Thoracic aorta (tissue), 2 donors: Measurements from ENCODE around the gene PIGB. TPM values are rescaled to one million over a fixed set of nuclear protein-coding genes. Genes with fewer than 3 reads are reported as not detected.

Experiments used
- ATAC-seq: fragments of 150-250 bp; one replicate; pipeline ENCODE4 v1.8.0; 2017; ENCODE audit warnings: low read depth; ENCODE audit not compliant: insufficient number of reproducible peaks, low FRiP score
- DNase-seq: peaks from one replicate; pipeline ENCODE4 v3.0.0-alpha.2; 2020; ENCODE audit warnings: low spot score
- H3K27ac ChIP-seq, 2 donors: fragments of 200-600 bp; sonication (generic); 1 replicate in 1 of 2; 2 replicates in 1 of 2; pipeline ENCODE4 v1.5.1; 2016; ENCODE audit warnings: mild to moderate bottlenecking in 2 of 2, moderate library complexity in 2 of 2
- H3K27me3 ChIP-seq: fragments of 200-600 bp; sonication (generic); replicated peaks from 2 replicates; pipeline ENCODE4 v1.6.0; 2016; ENCODE audit warnings: mild to moderate bottlenecking; ENCODE audit not compliant: insufficient read depth
- H3K36me3 ChIP-seq: fragments of 200-600 bp; sonication (generic); one replicate; pipeline ENCODE4 v1.5.1; 2016
- H3K4me1 ChIP-seq, 2 donors: fragments of 200-600 bp; sonication (generic); 1 replicate in 1 of 2; 2 replicates in 1 of 2; pipeline versions ENCODE4 v1.5.1 to v1.6.0; 2016; ENCODE audit warnings: low read depth in 2 of 2, mild to moderate bottlenecking in 1 of 2; ENCODE audit not compliant: control insufficient read depth in 1 of 2
- H3K4me3 ChIP-seq: fragments of 200-600 bp; sonication (generic); 2 replicates; pipeline ENCODE4 v1.5.1; 2016; ENCODE audit warnings: mild to moderate bottlenecking
- H3K9me3 ChIP-seq: fragments of 200-600 bp; sonication (generic); 2 replicates; pipeline ENCODE4 v1.5.1; 2016
- CTCF ChIP-seq: fragments of 200-600 bp; sonication (generic); IDR thresholded peaks from one replicate; pipeline ENCODE4 v1.5.1; 2019; ENCODE audit warnings: antibody characterized with exemption
- total RNA-seq, 2 donors: library from RNA; depleted of rRNA; stranded (reverse); fragments of >200 nt; gene quantifications; one replicate each; pipeline versions ENCODE4 v1.1.0 to v1.2.3, GENCODE V29; 2016

PIGB gene
- total RNA-seq = 10 to 100 TPM in 1 of 2 donors, 1 to 10 TPM in 1; 6.6 to 26.7 TPM

GRCh38 chr15:55318588-55319494 lies at the start of gene PIGB, which contains the start of gene PIGBOS1:
Gene PIGB, plus strand, starts transcription at chr15:55319222. Its CDS starts 29 bp downstream, at chr15:55319251.
Gene PIGBOS1, minus strand, starts transcription at chr15:55319123. Its CDS starts 1,331 bp downstream, at chr15:55317792.
- Histone ChIP-seq H3K36me3 (no peaks in the 10 kb centered on the region), H3K27me3 (no peaks in the 10 kb centered on the region), H3K4me3 (peak within 1 kb of the TSS; percentile 96), H3K9me3 (no peaks in the 10 kb centered on the region), H3K4me1 (peaks cover 26 to 34% of the 10 kb centered on the region in 2 donors), H3K27ac (peak within 1 kb of the TSS; percentile 91 to 98)
- peak; percentile 45 for DNase-seq
- peak; percentile 79 for ATAC-seq
- peak; percentile 28 for TF ChIP-seq CTCF

- no peak for TF ChIP-seq CTCF
- no peaks in the 10 kb centered on the region for H3K4me1 ChIP-seq
- no peak overlapping the region for H3K4me3 ChIP-seq
- H3K36me3 ChIP-seq = no peaks in the 10 kb centered on the region
- ATAC-seq = no peak
- H3K27me3 ChIP-seq = no peaks in the 10 kb centered on the region
- no peak overlapping the region for H3K27ac ChIP-seq
- DNase-seq = no peak
- H3K9me3 ChIP-seq = no peaks in the 10 kb centered on the region
These were observed 48.7 kb upstream of the PIGB start for GRCh38 chr15:55270291-55270690.

- H3K9me3 ChIP-seq = no peaks in the 10 kb centered on the region
- no peaks in the 10 kb centered on the region for H3K27me3 ChIP-seq
- no peaks in the 10 kb centered on the region for H3K36me3 ChIP-seq
- no peak for TF ChIP-seq CTCF
- peaks cover 6 to 13% of the 10 kb centered on the region in 2 donors for H3K4me1 ChIP-seq
- DNase-seq = no peak
- H3K27ac ChIP-seq = no peak overlapping the region
- no peak overlapping the region for H3K4me3 ChIP-seq
- no peak for ATAC-seq
These were observed 42.7 kb upstream of the PIGB start for GRCh38 chr15:55276324-55276723.

GRCh38 chr15:55277116-55277564 lies 41.9 kb upstream of the PIGB start:
- no peak overlapping the region for H3K27ac ChIP-seq
- H3K9me3 ChIP-seq = no peaks in the 10 kb centered on the region
- peaks cover 10 to 22% of the 10 kb centered on the region in 2 donors for H3K4me1 ChIP-seq
- ATAC-seq (no peak), DNase-seq (no peak)
- H3K36me3 ChIP-seq = no peaks in the 10 kb centered on the region
- no peaks in the 10 kb centered on the region for H3K27me3 ChIP-seq
- no peak for TF ChIP-seq CTCF
- H3K4me3 ChIP-seq = no peak overlapping the region

- Histone ChIP-seq H3K36me3 (no peaks in the 10 kb centered on the region), H3K4me3 (no peak overlapping the region), H3K9me3 (no peaks in the 10 kb centered on the region), H3K4me1 (peaks cover 16 to 27% of the 10 kb centered on the region in 2 donors), H3K27me3 (no peaks in the 10 kb centered on the region), H3K27ac (no peak overlapping the region)
- DNase-seq (no peak), ATAC-seq (no peak)
- no peak for TF ChIP-seq CTCF
These were observed 41.3 kb upstream of the PIGB start for GRCh38 chr15:55277715-55278114.
